ENCODE measurements around the gene USP10. TPM values are rescaled to one million over a fixed set of nuclear protein-coding genes. Genes with fewer than 3 reads are reported as not detected.
A peak's percentile ranks its signal among the peaks of the same experiment; 100 is the strongest.

Gene USP10
- total RNA-seq, 1 donor from 2014 or later, result 39.3 TPM

GRCh38 chr16:84699147-84699711 lies 571 bp upstream of the USP10 start:
- peak; percentile 12 to 41 for DNase-seq (ENCODE audit: low read depth in 2 of 2)

- DNase-seq (ENCODE audit: low read depth in 2 of 2), result peak; percentile 55 to 57
These were observed 873 bp downstream of the USP10 start for GRCh38 chr16:84700446-84701300.

GRCh38 chr16:84703681-84704080 lies 3.9 kb downstream of the USP10 start:
- DNase-seq (ENCODE audit: low read depth in 2 of 2), result no peak

- peak in 1 of 2 donors; percentile 41 for DNase-seq (ENCODE audit: low read depth in 2 of 2)
These were observed 4.5 kb downstream of the USP10 start for GRCh38 chr16:84704253-84704652.

GRCh38 chr16:84706856-84707255 lies 7.1 kb downstream of the USP10 start:
- DNase-seq (ENCODE audit: low read depth in 2 of 2), result no peak

GRCh38 chr16:84709609-84710008 lies 9.8 kb downstream of the USP10 start:
- no peak for DNase-seq (ENCODE audit: low read depth in 2 of 2)

- no peak for DNase-seq (ENCODE audit: low read depth in 2 of 2)
These were observed 10.9 kb downstream of the USP10 start for GRCh38 chr16:84710686-84711085.

- DNase-seq (ENCODE audit: low read depth in 2 of 2), result no peak
These were observed 12.4 kb downstream of the USP10 start for GRCh38 chr16:84712138-84712671.

GRCh38 chr16:84712801-84713775 lies 13.3 kb downstream of the USP10 start:
- DNase-seq (ENCODE audit: low read depth in 2 of 2), result no peak

GRCh38 chr16:84714028-84714427 lies 14.2 kb downstream of the USP10 start:
- no peak for DNase-seq (ENCODE audit: low read depth in 2 of 2)

GRCh38 chr16:84715424-84715823 lies 15.6 kb downstream of the USP10 start:
- DNase-seq (ENCODE audit: low read depth in 2 of 2), result no peak

GRCh38 chr16:84715854-84716253 lies 16.1 kb downstream of the USP10 start:
- DNase-seq (ENCODE audit: low read depth in 2 of 2), result no peak

- DNase-seq (ENCODE audit: low read depth in 2 of 2), result no peak
These were observed 16.9 kb downstream of the USP10 start for GRCh38 chr16:84716740-84717139.

- DNase-seq (ENCODE audit: low read depth in 2 of 2), result peak in 1 of 2 donors; percentile 33
These were observed 17.7 kb downstream of the USP10 start for GRCh38 chr16:84717484-84717883.

- DNase-seq (ENCODE audit: low read depth in 2 of 2), result peak; percentile 45 to 51
These were observed 20.4 kb downstream of the USP10 start for GRCh38 chr16:84720177-84720579.

GRCh38 chr16:84722068-84722467 lies 22.3 kb downstream of the USP10 start:
- DNase-seq (ENCODE audit: low read depth in 2 of 2), result no peak

- DNase-seq (ENCODE audit: low read depth in 2 of 2), result no peak
These were observed 24.1 kb downstream of the USP10 start for GRCh38 chr16:84723906-84724305.

GRCh38 chr16:84724606-84725309 lies 25.0 kb downstream of the USP10 start:
- DNase-seq (ENCODE audit: low read depth in 2 of 2), result no peak

GRCh38 chr16:84725481-84726078 lies 25.8 kb downstream of the USP10 start:
- no peak for DNase-seq (ENCODE audit: low read depth in 2 of 2)

GRCh38 chr16:84726079-84726668 lies 26.4 kb downstream of the USP10 start:
- peak; percentile 85 to 89 for DNase-seq (ENCODE audit: low read depth in 2 of 2)
